ENCODE measurements around the gene NFYA.

The NFYA gene

DNA sequence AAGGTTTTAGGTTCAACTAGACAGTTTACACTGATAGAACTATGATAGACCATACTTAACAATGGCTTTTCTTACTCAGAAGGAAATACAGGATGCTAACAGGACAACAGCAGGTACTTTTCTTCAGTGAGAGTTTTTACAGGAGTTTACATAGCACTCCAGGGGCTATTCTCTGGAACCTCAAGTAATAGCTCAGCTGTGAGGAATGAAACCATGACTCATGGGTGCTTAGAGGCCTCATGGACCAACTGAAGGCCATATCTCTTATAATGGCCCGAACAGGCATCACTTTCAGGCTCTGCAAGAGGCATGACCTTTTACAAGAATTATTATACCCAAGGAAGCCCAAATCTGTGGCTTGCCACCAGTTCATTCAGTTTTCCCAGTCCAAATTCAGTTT, 49.6 kb downstream of the NFYA start:
- no peak for DNase-seq

DNA sequence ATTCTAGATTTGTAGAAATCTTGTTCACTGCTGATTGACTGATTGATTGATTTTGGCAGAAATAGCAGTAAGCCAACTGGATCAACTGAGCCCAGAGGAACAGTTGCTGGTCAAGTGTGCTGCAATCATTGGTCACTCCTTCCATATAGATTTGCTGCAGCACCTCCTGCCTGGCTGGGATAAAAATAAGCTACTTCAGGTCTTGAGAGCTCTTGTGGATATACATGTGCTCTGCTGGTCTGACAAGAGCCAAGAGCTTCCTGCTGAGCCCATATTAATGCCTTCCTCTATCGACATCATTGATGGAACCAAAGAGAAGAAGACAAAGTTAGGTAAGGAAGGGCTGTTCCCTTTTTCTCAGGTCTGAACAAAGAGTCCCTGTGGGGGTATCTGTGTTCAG, 50.1 kb downstream of the NFYA start:
- DNase-seq = no peak

DNA sequence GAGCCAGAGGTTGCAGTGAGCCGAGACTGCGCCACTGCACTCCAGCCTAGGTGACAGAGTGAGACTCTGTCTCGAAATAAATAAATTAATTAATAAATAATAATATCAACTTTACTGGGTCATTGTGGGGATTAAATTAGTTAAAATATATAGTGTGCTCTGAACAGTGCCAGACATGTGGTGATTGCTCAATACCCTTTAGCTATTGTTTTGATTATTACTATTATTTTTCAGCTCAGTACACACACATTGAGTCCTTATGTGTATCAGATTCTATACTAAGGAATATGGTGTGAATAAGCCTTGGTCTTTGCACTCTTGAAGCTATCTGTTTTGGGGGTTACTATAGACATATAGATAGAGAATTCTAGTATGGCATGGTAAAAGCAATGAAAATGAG, 52.5 kb downstream of the NFYA start:
- DNase-seq = no peak

DNA sequence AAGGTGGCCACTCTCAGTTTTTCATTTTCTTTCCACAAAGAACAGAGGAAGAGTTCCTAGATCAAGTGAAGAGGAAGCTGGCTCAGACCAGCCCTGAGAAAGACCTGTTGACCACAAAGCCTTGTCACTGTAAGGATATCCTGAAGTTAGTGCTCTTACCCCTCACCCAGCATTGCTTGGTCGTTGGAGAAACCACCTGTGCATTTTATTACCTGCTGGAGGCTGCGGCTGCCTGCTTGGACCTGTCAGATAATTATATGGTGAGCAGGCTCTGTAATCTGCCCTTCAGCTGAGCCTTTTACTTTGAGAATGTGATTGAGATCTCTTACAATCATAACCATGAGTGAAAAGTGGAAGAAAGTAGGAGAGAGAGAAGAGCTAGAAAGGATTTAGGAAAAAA, 59.5 kb downstream of the NFYA start:
- DNase-seq = no peak

DNA sequence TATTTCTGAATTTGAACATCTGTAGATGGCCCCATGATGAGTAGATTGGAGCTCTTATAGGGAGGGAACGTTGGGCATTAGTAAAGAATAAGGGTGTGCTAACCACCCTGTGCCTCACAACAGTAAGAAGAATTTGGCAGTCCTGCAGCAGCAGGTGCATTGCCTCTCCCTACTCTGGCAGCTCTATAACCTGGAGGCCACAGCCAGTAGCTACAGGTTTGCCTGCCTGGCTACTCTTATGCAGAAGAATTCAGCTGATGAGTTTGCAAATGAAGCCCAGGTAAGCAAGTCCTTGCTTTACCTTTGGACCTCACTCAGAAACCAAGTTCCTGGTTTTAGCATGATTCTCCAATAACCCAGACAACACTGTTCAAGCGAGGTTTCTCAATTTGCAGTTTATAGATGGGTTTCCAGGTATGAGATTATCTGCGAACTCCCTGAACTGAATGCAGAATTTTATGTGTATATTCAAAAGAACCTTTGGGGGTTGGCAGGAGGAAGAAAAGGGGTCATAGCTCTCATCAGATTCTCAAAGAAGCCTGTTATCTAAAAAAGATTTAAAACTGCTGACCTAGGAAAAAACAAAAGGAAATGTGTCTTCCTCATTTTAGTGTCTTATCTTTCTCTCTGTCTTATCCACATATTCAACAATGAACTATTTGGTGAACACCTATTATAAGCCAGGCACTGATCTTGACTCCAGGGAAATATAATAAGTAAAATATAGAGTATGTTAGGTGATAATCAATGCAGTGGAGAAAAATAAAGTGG, 62.5 kb downstream of the NFYA start:
- DNase-seq = no peak

DNA sequence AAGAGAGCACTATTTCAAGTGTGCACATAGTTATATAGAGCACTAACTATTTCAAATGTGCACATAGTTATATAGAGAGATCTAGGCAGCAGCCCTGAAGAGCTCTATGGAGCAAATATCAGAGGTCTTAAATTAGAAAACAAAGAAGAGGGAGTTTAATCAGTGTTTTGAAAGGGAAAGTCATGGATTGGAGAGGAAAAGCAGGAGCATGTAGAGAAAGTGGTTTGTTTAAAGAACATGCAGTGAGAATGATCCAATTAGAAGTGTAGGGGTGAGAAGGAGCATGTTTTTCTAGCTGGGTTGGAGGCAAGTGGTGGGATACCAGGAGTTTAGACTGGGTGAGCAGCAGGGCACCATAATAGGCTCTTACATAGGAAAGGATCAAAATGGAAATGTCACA, 64.1 kb downstream of the NFYA start:
- no peak for DNase-seq

DNA sequence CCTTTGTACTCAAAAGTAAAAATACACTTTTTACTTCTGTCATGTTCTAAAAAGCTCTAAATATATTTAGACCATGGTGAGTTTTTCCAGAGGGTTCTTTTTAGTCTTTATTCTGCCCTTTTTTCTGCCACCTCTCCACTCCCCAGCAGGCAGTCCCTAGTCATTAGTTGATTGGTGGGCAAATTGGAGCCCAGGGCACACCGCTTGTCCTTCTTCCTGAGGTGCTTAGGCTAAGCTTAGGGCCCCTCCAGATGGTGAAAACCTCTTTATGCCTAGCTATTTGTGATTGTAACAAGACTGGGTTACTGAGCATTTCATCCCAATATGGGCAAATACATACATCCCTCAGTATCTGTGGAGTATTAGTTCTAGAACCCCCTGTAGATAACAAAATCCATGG, 75.1 kb downstream of the NFYA start:
- DNase-seq = no peak

All from NCI-H1092 (cell line).